ENCODE results near the gene SLIT3. TPM values are rescaled to one million over a fixed set of nuclear protein-coding genes. Genes with fewer than 3 reads are reported as not detected.

Gene SLIT3
- total and polyA plus RNA-seq, 2 experiments from 2014 or later, result 58.4 to 96.7 TPM

DNA sequence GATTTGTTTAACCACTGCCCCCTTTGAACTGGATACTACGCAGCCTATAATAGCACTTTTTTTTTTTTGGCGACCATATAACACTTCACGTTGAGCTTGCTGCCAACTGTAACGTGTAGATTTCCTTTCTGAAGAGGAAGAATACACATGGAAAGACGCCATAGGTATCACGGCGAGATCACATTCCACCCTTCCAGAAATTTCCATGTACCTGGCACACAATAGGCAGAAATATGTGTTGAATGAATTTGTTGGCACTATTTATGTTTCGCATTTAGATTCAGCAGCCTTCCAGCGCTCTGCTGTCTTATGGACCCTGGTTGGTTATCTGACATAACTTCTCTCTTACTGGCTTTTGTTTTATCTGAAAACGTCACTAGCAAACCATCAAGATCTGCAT is 250.3 kb downstream of the SLIT3 start:
- TF ChIP-seq EZH2 (IDR thresholded peaks at IDR 0.05; ENCODE audit: borderline replicate concordance) (no peak), CTCF (IDR thresholded peaks at IDR 0.05; ENCODE audit: poor library complexity) (no peak), EZH2phosphoT487 (IDR thresholded peaks at IDR 0.05; ENCODE audit: low read depth, severe bottlenecking, unreplicated experiment) (no peak)
- no peaks in the 10 kb centered on the region for H3K27me3 ChIP-seq
- no peaks in the 10 kb centered on the region for H3K79me2 ChIP-seq
- no peaks in the 10 kb centered on the region for H3K36me3 ChIP-seq (replicated peaks; ENCODE audit: insufficient read depth, low read depth)
- no peak overlapping the region for H3K4me3 ChIP-seq
- DNase-seq (ENCODE audit: low spot score), result no peak
- no peaks in the 10 kb centered on the region for H3K9me3 ChIP-seq (ENCODE audit: low read depth)
- no peak overlapping the region for H2AFZ ChIP-seq
- 74% methylated on average over 10 of the region's 10 CpGs for WGBS (ENCODE audit: low lambda C conversion rate, missing lambda C conversion rate)
- H4K20me1 ChIP-seq (ENCODE audit: insufficient read depth, poor library complexity, severe bottlenecking), result no peaks in the 10 kb centered on the region
- H3K9me2 ChIP-seq (replicated peaks; ENCODE audit: insufficient read depth), result no peaks in the 10 kb centered on the region
- peaks cover 12% of the 10 kb centered on the region for H3K4me1 ChIP-seq (ENCODE audit: insufficient read depth)
- H3K27ac ChIP-seq, result no peak overlapping the region
- H3K4me2 ChIP-seq, result no peak overlapping the region

DNA sequence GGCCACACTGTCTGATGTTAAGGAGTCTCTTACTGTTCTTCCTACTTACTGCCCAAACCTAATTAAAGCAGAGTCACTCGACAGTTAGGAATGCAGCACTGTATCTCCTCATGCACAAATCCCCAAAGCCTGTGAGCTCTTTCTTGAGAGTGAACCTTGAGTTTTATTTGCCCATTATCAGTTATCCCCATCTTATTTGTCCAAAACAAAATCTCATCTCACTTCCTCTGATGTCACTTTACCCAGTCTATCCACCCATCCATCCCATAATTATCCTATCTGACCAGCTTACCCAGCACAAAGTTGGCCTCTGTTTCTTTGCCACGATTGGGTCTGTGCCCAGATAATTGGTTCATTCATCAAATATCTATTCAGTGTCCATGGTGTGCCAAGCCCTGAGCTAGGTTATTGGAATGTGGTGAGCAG is 250.8 kb downstream of the SLIT3 start:
- Histone ChIP-seq H3K9me2 (replicated peaks; ENCODE audit: insufficient read depth) (no peaks in the 10 kb centered on the region), H3K79me2 (no peaks in the 10 kb centered on the region), H3K4me1 (ENCODE audit: insufficient read depth) (peaks cover 12% of the 10 kb centered on the region), H3K4me3 (no peak overlapping the region), H3K27ac (no peak overlapping the region), H3K4me2 (no peak overlapping the region), H3K36me3 (replicated peaks; ENCODE audit: insufficient read depth, low read depth) (no peaks in the 10 kb centered on the region), H2AFZ (no peak overlapping the region), H3K27me3 (no peaks in the 10 kb centered on the region), H3K9me3 (ENCODE audit: low read depth) (no peaks in the 10 kb centered on the region), H4K20me1 (ENCODE audit: insufficient read depth, poor library complexity, severe bottlenecking) (no peaks in the 10 kb centered on the region)
- 50% methylated on average over 2 of the region's 2 CpGs for WGBS (ENCODE audit: low lambda C conversion rate, missing lambda C conversion rate)
- TF ChIP-seq EZH2 (IDR thresholded peaks at IDR 0.05; ENCODE audit: borderline replicate concordance), result no peak
- no peak for DNase-seq (ENCODE audit: low spot score)

DNA sequence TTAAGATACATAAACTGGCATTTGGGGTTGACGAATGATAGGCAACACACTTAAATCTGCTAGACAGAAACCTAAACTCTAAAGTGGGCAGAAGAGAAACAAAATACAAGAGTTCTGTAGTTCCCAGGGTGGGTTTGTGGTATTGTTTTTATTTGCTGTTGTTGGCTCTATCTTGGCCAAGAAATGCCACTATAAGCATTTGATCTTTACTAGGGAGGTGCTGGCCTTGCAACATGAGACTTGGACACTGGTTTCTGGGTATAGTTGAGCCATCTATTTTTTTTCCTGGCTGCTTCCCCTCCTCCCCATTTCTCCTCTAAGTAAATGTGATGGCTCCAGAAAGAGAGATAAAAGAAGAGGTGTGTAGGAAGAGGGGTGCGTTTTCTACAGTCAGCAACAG is 251.2 kb downstream of the SLIT3 start:
- no peak overlapping the region for H3K27ac ChIP-seq
- no peak overlapping the region for H3K4me2 ChIP-seq
- DNase-seq (ENCODE audit: low spot score), result no peak
- no peak for TF ChIP-seq CTCF (IDR thresholded peaks at IDR 0.05; ENCODE audit: poor library complexity)
- no peak for TF ChIP-seq EZH2phosphoT487 (IDR thresholded peaks at IDR 0.05; ENCODE audit: low read depth, severe bottlenecking, unreplicated experiment)
- no peaks in the 10 kb centered on the region for H3K36me3 ChIP-seq (replicated peaks; ENCODE audit: insufficient read depth, low read depth)
- no peak overlapping the region for H3K4me3 ChIP-seq
- H4K20me1 ChIP-seq (ENCODE audit: insufficient read depth, poor library complexity, severe bottlenecking), result no peaks in the 10 kb centered on the region
- H3K9me2 ChIP-seq (replicated peaks; ENCODE audit: insufficient read depth), result no peaks in the 10 kb centered on the region
- H3K79me2 ChIP-seq, result no peaks in the 10 kb centered on the region
- H3K27me3 ChIP-seq, result no peaks in the 10 kb centered on the region
- H3K4me1 ChIP-seq (ENCODE audit: insufficient read depth), result peaks cover 12% of the 10 kb centered on the region
- 67% methylated on average over 2 of the region's 2 CpGs for WGBS (ENCODE audit: low lambda C conversion rate, missing lambda C conversion rate)
- no peak overlapping the region for H2AFZ ChIP-seq
- no peaks in the 10 kb centered on the region for H3K9me3 ChIP-seq (ENCODE audit: low read depth)

- H3K79me2 ChIP-seq, result no peaks in the 10 kb centered on the region
- no peak overlapping the region for H2AFZ ChIP-seq
- H3K27ac ChIP-seq, result no peak overlapping the region
- no peak overlapping the region for H3K4me3 ChIP-seq
- H4K20me1 ChIP-seq (ENCODE audit: insufficient read depth, poor library complexity, severe bottlenecking), result no peaks in the 10 kb centered on the region
- peaks cover 12% of the 10 kb centered on the region for H3K4me1 ChIP-seq (ENCODE audit: insufficient read depth)
- H3K27me3 ChIP-seq, result no peaks in the 10 kb centered on the region
- H3K4me2 ChIP-seq, result no peak overlapping the region
- no peaks in the 10 kb centered on the region for H3K9me2 ChIP-seq (replicated peaks; ENCODE audit: insufficient read depth)
- WGBS (ENCODE audit: low lambda C conversion rate, missing lambda C conversion rate), result 88% methylated on average over 14 of the region's 14 CpGs
- H3K9me3 ChIP-seq (ENCODE audit: low read depth), result no peaks in the 10 kb centered on the region
- DNase-seq (ENCODE audit: low spot score), result no peak
- H3K36me3 ChIP-seq (replicated peaks; ENCODE audit: insufficient read depth, low read depth), result no peaks in the 10 kb centered on the region
- no peak for TF ChIP-seq EZH2 (IDR thresholded peaks at IDR 0.05; ENCODE audit: borderline replicate concordance)
- TF ChIP-seq EZH2phosphoT487 (IDR thresholded peaks at IDR 0.05; ENCODE audit: low read depth, severe bottlenecking, unreplicated experiment), result no peak
- no peak for TF ChIP-seq CTCF (IDR thresholded peaks at IDR 0.05; ENCODE audit: poor library complexity)
Observed at GRCh38 chr5:169048181-169049125, 252.5 kb downstream of the SLIT3 start.
